ENCODE measurements around the gene AGFG1.

AGFG1 gene

GRCh38 chr2:227461811-227462461, 10.0 kb upstream of the AGFG1 start:
- DNase-seq = no peak

- no peak for DNase-seq
These were observed 9.4 kb upstream of the AGFG1 start for GRCh38 chr2:227462462-227462951.

DNA sequence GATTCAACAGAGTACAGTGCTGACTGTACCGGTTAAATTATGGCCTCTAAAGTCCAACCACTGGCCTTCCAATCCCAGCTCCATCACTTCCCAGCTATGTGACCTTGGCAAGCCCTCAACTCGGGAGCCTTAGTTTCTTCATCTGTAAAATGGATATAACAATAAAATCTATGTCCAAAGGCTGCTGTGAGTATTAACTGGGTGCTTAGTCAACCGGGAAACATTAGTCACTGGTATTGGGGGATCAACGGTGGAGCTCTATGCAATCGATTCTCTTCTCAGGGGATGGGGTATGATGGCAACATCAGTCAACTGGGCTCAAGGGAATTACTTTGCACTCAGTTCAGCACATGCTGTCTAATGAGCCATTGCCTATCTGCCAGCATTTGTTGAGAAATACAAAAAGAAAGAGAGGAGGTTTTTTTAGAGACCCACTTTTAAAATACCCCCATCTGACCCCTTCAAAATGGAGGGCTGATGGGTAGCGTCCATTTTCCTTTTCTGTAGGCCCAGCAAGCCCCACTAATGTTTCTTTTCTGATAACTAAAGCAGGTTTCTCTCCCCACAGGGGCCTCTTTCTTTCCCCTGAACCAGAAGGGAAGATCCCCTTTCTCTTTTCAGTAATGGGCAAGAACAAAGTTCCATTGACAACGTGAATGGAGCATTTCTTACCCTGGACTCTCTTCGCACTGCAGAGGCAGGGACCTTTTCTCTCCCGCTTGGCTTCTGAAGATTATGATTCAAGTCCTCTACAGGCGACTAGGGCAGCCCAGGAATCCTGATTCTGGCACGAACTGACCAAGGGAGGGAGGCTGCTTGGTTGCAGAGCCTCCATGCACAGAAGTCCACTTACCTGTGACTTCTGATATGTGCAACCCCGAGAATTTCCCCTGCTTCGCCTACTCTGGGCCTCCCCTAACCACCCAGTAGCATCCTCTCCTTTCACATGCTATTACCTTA, 8.7 kb upstream of the AGFG1 start:
- DNase-seq = no peak

DNA sequence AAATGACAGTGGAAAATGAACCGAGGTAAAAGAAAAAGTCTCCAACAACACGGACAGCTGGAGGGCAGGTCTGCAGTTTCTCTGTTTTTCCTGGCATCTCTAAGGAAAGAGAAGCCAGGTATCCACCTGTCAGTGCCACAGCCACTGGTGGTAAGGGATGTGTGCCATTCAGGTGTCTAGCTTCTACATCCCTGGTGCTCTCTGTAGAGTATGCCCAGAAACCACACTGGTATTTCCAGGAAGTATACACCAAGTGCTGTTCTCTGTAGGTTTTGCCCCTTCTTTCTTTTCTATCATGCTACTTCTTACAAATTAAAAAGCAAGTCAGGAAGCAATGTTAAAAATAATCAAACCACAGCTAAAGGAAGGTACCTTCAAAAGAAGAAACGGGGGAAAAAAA, 7.6 kb upstream of the AGFG1 start:
- DNase-seq = no peak

DNA sequence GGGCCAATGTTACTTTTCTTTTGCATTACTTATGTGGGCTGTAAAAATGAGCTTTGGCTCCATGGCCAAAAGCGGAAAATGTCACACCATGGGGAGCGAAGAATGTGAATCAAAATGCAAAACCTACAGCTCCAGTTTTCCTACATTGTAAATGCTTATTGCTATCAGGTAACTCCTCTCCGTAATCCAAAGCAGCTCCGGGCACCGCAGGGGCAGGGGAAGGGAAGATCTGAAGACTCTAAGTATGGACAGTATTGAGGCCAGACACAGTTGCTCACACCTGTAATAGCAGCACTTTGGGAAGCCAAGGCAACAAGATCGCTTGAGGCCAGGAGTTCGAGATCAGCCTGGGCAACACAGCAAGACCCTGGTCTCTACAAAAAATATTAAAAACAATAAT, 7.1 kb upstream of the AGFG1 start:
- no peak for DNase-seq

DNA sequence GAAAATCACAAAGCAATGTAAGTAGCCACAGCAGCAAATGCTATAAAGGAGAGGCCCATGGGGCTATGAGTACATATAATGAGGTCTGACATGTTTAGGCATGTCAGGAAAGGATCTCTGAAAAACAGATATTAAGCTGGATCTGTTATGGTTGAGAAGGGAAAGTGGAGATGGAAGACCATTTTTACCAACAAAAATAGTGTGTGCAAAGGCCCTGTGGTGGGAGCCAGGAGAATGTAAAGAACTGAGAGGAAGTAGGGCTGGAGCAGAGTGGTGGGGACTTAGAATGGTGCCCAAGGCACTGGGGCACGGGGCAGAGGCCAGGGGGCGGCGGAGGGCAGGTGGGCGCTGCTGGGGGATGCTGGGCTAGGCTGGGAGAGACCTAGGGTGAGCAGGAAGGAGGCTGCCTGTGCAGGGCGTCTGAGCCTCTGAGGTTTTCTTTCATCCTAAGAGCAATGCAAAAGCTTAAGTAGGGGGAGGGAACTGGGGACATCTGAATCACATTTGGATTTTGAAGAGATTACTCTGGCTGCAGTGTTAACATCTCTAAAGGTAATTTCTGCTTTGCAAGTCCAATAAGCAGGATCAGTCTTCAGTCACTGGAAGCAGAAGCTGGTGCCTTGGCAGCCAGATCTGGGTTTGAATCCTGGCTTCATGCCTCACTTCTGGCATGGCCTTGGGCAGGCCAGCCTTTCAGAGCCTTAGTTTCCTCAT, 4.9 kb upstream of the AGFG1 start:
- DNase-seq = no peak

DNA sequence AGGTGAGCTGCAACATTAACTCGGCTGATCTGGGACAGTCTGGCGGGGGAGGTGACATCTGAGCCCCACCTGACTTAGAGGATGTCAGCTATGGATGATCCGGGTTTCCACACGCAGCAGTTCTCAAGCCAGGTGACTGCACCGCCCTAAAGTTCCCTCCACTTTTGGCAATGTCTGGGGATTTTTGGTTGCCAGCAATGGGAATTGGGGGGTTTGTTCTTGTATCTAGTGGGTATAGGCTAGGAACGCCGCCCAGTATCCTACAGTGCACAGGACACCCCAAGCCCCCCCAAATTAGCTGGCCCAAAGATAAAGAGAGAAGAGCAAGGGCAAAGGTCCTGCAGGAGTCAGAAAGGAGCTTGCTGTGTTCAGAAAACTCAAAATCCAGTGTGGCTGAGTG, 544 bp upstream of the AGFG1 start:
- DNase-seq = no peak

DNA sequence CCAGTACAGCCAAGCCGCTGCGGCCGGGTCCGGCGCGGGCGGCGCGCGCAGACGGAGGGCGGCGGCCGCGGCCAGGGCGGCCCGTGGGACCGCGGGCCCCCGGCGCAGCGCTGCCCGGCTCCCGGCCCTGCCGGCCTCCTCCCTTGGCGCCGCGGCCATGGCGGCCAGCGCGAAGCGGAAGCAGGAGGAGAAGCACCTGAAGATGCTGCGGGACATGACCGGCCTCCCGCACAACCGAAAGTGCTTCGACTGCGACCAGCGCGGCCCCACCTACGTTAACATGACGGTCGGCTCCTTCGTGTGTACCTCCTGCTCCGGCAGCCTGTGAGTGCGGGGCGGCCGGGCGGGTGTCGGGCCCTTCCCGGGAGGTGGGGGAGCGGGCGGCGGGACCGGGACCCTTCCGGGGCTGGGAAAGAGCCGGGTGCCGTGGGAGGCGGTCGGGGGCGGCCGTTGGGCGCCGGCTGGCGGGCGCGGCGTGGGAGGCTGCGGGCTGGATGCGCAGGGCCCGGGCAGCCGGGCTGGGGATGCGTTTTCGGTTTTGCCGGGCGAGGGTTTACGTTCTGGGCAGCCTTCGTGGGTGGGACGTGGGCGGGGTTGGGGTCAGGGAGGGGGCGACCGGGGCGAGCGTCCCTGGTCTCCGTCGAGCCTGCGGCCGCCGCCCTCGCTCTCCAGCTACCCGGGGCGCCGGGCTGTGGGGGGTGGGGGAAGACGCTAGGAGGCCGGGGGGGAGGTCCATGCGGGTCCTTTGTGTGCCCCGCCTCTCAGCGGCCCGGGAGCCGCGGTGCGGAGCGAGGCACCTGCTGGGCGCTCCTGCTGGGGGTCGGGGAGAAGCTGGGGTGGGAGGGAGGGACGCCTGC, 537 bp downstream of the AGFG1 start:
- no peak for DNase-seq

- peak; percentile 18 for DNase-seq
These were observed 1.1 kb downstream of the AGFG1 start for GRCh38 chr2:227473122-227473461.

GRCh38 chr2:227473806-227474205, 1.9 kb downstream of the AGFG1 start:
- peak; percentile 9 for DNase-seq

- DNase-seq = peak; percentile 10
These were observed 2.5 kb downstream of the AGFG1 start for GRCh38 chr2:227474410-227474809.

DNA sequence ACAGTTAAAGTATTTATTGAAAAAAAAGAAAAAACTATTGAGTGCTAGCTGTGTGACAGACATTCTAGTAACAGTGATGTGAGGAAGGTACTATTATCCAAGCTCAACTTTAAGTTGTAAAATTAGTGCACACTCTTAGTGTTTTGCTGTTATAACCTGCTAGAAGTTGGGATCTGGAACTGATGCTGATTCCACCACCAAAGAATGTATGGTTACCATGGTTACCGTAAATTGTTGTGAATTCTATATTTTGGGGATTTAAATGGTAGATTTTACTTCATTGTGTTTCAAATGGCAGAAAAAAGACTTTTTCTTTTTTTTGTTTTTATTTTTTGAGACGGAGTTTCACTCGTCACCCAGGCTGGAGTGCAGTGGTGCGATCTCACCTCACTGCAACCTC, 5.3 kb downstream of the AGFG1 start:
- no peak for DNase-seq

GRCh38 chr2:227479865-227480475, 8.0 kb downstream of the AGFG1 start:
- no peak for DNase-seq

DNA sequence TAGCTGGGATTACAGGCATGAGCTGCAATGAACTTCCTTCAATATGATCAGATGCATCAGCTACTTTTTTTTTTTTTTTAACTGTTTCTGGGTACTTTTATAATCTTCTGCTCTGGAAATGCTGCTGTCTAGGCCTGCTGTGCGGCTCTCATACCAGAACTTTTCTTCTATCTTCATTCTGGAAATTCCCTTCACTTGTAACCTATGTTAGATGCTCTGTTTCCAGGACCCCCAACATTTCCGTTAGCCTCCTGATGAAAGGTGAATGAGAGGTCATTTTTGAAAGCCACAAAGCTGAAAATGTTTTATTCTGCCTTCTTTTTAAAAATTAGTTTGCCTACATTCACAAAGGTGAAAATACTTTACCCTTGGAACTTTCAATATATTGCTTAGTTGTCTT, 8.6 kb downstream of the AGFG1 start:
- no peak for DNase-seq

- no peak for DNase-seq
These were observed 10.8 kb downstream of the AGFG1 start for GRCh38 chr2:227482638-227483340.

GRCh38 chr2:227485429-227485828, 13.5 kb downstream of the AGFG1 start:
- no peak for DNase-seq

DNA sequence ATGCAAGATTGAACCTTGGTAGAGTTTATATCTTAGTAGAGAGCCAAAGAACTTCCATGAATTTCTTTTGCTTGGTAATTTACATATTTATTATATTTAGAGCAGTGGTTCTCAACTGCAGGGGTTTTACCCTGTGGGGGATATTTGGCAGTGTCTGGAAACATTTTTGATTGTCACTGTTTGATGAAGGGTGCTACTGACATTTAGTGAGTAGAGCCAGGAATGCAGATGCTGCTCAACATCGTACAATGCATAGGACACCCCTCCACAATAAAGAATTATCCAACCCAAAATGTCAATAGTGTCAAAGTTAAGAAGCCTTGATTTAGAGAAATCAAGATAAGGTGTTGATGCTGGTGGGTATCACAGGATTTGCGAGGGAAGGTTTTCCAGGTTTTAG, 14.7 kb downstream of the AGFG1 start:
- DNase-seq = no peak

DNA sequence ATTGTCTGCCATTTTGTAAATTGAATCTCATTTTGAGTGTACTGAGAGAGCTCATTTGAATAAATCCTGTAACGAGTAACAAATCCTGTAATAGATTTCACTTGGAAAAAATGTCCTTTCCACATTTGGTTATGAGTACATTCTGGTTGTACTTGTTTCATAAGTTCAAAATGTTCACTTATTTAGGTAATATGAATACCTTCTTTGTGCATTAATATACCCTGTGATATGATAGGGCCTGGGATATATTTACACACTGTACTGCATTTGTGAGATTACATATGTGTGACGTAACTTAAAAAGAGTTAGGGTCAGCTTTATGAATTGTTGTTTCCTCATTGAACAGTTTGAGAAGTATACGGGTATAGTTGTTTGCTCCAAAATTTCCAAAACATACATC, 16.1 kb downstream of the AGFG1 start:
- DNase-seq = no peak

DNA sequence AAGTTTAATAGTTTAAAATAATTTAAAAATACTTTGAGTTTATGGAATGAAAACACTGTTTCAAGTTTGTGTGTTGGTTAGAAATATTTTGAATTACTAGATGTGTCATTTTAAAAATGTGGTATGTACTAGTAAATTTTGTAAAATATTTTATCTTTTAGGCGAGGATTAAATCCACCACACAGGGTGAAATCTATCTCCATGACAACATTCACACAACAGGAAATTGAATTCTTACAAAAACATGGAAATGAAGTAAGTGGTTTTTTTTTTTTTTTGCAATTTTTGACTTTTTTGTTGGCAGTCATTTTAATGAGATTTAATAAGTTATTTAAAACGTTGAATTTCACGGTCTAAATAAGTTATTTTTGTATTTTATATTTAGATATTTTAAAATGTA, 19.4 kb downstream of the AGFG1 start:
- no peak for DNase-seq

GRCh38 chr2:227493524-227493923, 21.6 kb downstream of the AGFG1 start:
- no peak for DNase-seq

DNA sequence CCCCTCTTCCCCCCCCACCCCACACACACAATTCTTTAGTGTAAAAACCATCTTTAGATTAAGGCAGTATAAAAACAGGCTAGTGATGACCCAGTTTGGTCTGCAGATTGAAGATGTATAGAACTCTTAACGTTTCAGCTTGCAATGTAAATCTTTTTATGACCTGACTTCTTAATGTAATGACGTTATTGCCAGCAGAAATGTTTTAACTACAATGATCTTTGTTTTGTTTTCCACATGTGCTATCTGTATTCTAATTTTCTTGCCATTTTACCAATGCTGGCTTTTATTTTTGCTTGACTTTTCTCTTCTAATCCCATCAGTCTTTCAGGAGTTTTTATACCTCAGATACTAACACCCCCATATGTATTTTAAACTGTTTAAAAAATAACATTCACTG, 25.2 kb downstream of the AGFG1 start:
- DNase-seq = no peak
